Liver (tissue), 9 donors: ENCODE results near the gene CASR. TPM values are rescaled to one million over a fixed set of nuclear protein-coding genes. Genes with fewer than 3 reads are reported as not detected.

Source experiments
- DNase-seq: peaks from one replicate; pipeline ENCODE4 v3.0.0-alpha.2; 2017; ENCODE audit warnings: low spot score
- H3K27ac ChIP-seq, 2 donors: one replicate each; pipeline ENCODE4 v1.7.0; 2013; ENCODE audit warnings: inconsistent platforms in 2 of 2, low read length in 2 of 2, control low read depth in 1 of 2, low read depth in 1 of 2, mild to moderate bottlenecking in 1 of 2
- H3K27me3 ChIP-seq, 4 donors: one replicate each; pipeline versions ENCODE4 v1.6.1 to v1.7.0; 2013; ENCODE audit warnings: low read length in 3 of 4, inconsistent platforms in 1 of 4, mild to moderate bottlenecking in 1 of 4, moderate library complexity in 1 of 4; ENCODE audit not compliant: control insufficient read depth in 4 of 4, insufficient read depth in 4 of 4
- H3K36me3 ChIP-seq, 4 donors: one replicate each; pipeline versions ENCODE4 v1.6.1 to v1.7.0; 2013; ENCODE audit warnings: low read length in 3 of 4, mild to moderate bottlenecking in 3 of 4, low read depth in 1 of 4, moderate library complexity in 1 of 4; ENCODE audit not compliant: control insufficient read depth in 4 of 4, insufficient read depth in 3 of 4
- H3K4me1 ChIP-seq, 4 donors: one replicate each; pipeline versions ENCODE4 v1.6.1 to v1.7.0; 2013; ENCODE audit warnings: low read length in 3 of 4, mild to moderate bottlenecking in 3 of 4, moderate library complexity in 1 of 4; ENCODE audit not compliant: control insufficient read depth in 4 of 4, insufficient read depth in 4 of 4
- H3K4me3 ChIP-seq, 3 donors: one replicate each; pipeline versions ENCODE4 v1.6.1 to v1.7.0; 2013; ENCODE audit warnings: low read length in 3 of 3, control low read depth in 1 of 3, low read depth in 1 of 3, mild to moderate bottlenecking in 1 of 3
- H3K9ac ChIP-seq, 2 donors: one replicate each; pipeline ENCODE4 v1.7.0; 2013; ENCODE audit warnings: low read length in 2 of 2, mild to moderate bottlenecking in 2 of 2, moderate library complexity in 2 of 2, control low read depth in 1 of 2, low read depth in 1 of 2
- H3K9me3 ChIP-seq, 4 donors: one replicate each; pipeline versions ENCODE4 v1.6.1 to v1.7.0; 2013; ENCODE audit warnings: low read length in 3 of 4; ENCODE audit not compliant: control insufficient read depth in 4 of 4
- EGR1 ChIP-seq, 2 donors: IDR thresholded peaks; 2 replicates each; pipeline ENCODE4 v1.6.1; 2016 to 2018; ENCODE audit warnings: antibody characterized with exemption in 2 of 2, low read depth in 2 of 2
- FOXA1 ChIP-seq: IDR thresholded peaks from 2 replicates; pipeline ENCODE4 v1.6.1; 2016; ENCODE audit warnings: antibody characterized with exemption
- FOXA2 ChIP-seq: IDR thresholded peaks from 2 replicates; pipeline ENCODE4 v1.6.1; 2016; ENCODE audit warnings: antibody characterized with exemption
- GABPA ChIP-seq, 2 donors: IDR thresholded peaks in 1 of 2; conservative IDR thresholded peaks in 1 of 2; 2 replicates each; pipeline ENCODE4 v1.6.1; 2016; ENCODE audit warnings: antibody characterized with exemption in 2 of 2, mild to moderate bottlenecking in 1 of 2, moderate library complexity in 1 of 2
- HNF4A ChIP-seq, 2 donors: conservative IDR thresholded peaks; 2 replicates each; pipeline ENCODE4 v1.6.1; 2016; ENCODE audit warnings: antibody characterized with exemption in 2 of 2, mild to moderate bottlenecking in 2 of 2
- HNF4G ChIP-seq: IDR thresholded peaks from 2 replicates; pipeline ENCODE4 v1.6.1; 2016; ENCODE audit warnings: antibody characterized with exemption
- JUND ChIP-seq, 2 donors: IDR thresholded peaks; 2 replicates each; pipeline ENCODE4 v1.6.1; 2016; ENCODE audit warnings: antibody characterized with exemption in 2 of 2
- NR2F2 ChIP-seq: IDR thresholded peaks from 2 replicates; pipeline ENCODE4 v1.6.1; 2016; ENCODE audit warnings: antibody characterized with exemption
- RAD21 ChIP-seq, 2 donors: IDR thresholded peaks; 2 replicates each; pipeline ENCODE4 v1.6.1; 2016; ENCODE audit warnings: antibody characterized with exemption in 2 of 2, mild to moderate bottlenecking in 2 of 2
- RXRA ChIP-seq, 2 donors: IDR thresholded peaks; 2 replicates each; pipeline ENCODE4 v1.6.1; 2017 to 2018; ENCODE audit warnings: antibody characterized with exemption in 2 of 2, mild to moderate bottlenecking in 1 of 2
- SP1 ChIP-seq: IDR thresholded peaks from 2 replicates; pipeline ENCODE4 v1.6.1; 2018; ENCODE audit warnings: antibody characterized with exemption, mild to moderate bottlenecking
- TAF1 ChIP-seq: conservative IDR thresholded peaks from 2 replicates; pipeline ENCODE4 v1.6.1; 2016; ENCODE audit warnings: antibody characterized with exemption, mild to moderate bottlenecking
- YY1 ChIP-seq: IDR thresholded peaks from 2 replicates; pipeline ENCODE4 v1.6.1; 2016; ENCODE audit warnings: antibody characterized with exemption, mild to moderate bottlenecking
- WGBS: extraction: QIAGEN DNeasy Blood & Tissue Kit; methylation state at CpG from one replicate; pipeline ENCODE4 v1.1.7; 2013; 5-methylcytosine and 5-hydroxymethylcytosine counted together
- polyA plus RNA-seq, 2 donors: library from polyadenylated mRNA; stranded (reverse) in 1 of 2; unstranded in 1 of 2; fragments of 200-250 nt in 1 of 2; fragments of >200 nt in 1 of 2; fragmentation: Nextera tagmentation in 1 of 2; extraction: Ambion mirVana in 1 of 2; gene quantifications; one replicate each; pipeline versions ENCODE4 v1.2.1 to v1.2.3, GENCODE V29; 2013 to 2015
- total RNA-seq, 2 donors: library from RNA; depleted of rRNA; stranded (reverse); fragments of >200 nt; gene quantifications; one replicate each; pipeline ENCODE4 v1.2.3, GENCODE V29; 2014
- TF ChIP-seq, protein P1 (sequence below): IDR thresholded peaks from 2 replicates; pipeline ENCODE4 v1.6.1; 2016; ENCODE audit warnings: antibody characterized with exemption
- TF ChIP-seq, protein P2 (sequence below): IDR thresholded peaks from 2 replicates; pipeline ENCODE4 v1.6.1; 2016; ENCODE audit warnings: antibody characterized with exemption
- TF ChIP-seq, protein P3 (sequence below): IDR thresholded peaks from 2 replicates; pipeline ENCODE4 v1.6.1; 2016; ENCODE audit warnings: antibody characterized with exemption, mild to moderate bottlenecking
- TF ChIP-seq, protein P4 (sequence below): fragments of 150-350 bp; IDR thresholded peaks from 2 replicates; pipeline ENCODE4 v1.5.1; 2017; ENCODE audit warnings: improper control_type of control experiment, low read depth, low read length; ENCODE audit not compliant: missing input control
- TF ChIP-seq, protein P5 (sequence below): IDR thresholded peaks from 2 replicates; pipeline ENCODE4 v1.6.1; 2016; ENCODE audit warnings: antibody characterized with exemption
- donor health status: healthy.
- donor health status: healthy.
- donor health status: healthy.
- donor health status: healthy.
- donor health status: healthy.

CASR gene
- total and polyA plus RNA-seq, 4 donors, result 0.05 to 0.29 (median 0.14) TPM

DNA sequence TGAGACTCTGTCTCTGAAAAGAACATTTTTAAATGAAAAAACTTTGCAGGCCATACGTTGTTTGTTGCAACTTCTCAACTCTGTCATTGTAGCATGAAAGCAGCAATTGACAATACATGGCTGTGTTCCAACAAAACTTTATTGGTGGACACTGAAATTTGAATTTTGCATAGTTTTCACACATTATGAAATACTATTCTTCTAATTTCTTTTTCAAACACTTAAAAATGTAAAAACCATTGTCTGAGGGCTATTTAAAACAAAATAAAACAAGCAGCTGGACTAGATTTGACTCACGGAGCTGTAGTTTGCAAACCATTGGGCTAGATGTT is 123.1 kb downstream of the CASR start:
- Histone ChIP-seq H3K27me3 (no peaks in the 10 kb centered on the region), H3K4me1 (peaks cover 0 to 18% (median 11%) of the 10 kb centered on the region in 4 donors), H3K4me3 (no peak overlapping the region), H3K27ac (no peak overlapping the region), H3K9me3 (no peaks in the 10 kb centered on the region), H3K36me3 (no peaks in the 10 kb centered on the region), H3K9ac (no peak overlapping the region)
- WGBS, result 53% methylated on average over 2 of the region's 2 CpGs
- TF ChIP-seq HNF4G (no peak), GABPA (IDR thresholded peaks at IDR 0.05 in 1 of 2, conservative IDR thresholded peaks at IDR 0.05 in 1 of 2) (no peak), FOXA1 (no peak), TAF1 (no peak), EGR1 (IDR thresholded peaks at IDR 0.05; ENCODE audit: low read depth in 2 of 2) (no peak), HNF4A (conservative IDR thresholded peaks at IDR 0.05) (no peak), JUND (IDR thresholded peaks at IDR 0.05) (no peak), NR2F2 (no peak), RAD21 (IDR thresholded peaks at IDR 0.05) (no peak), SP1 (no peak), YY1 (no peak), RXRA (IDR thresholded peaks at IDR 0.05) (no peak), FOXA2 (no peak)
- TF ChIP-seq, protein P1, sequence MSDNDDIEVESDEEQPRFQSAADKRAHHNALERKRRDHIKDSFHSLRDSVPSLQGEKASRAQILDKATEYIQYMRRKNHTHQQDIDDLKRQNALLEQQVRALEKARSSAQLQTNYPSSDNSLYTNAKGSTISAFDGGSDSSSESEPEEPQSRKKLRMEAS, result no peak
- TF ChIP-seq, protein P2, sequence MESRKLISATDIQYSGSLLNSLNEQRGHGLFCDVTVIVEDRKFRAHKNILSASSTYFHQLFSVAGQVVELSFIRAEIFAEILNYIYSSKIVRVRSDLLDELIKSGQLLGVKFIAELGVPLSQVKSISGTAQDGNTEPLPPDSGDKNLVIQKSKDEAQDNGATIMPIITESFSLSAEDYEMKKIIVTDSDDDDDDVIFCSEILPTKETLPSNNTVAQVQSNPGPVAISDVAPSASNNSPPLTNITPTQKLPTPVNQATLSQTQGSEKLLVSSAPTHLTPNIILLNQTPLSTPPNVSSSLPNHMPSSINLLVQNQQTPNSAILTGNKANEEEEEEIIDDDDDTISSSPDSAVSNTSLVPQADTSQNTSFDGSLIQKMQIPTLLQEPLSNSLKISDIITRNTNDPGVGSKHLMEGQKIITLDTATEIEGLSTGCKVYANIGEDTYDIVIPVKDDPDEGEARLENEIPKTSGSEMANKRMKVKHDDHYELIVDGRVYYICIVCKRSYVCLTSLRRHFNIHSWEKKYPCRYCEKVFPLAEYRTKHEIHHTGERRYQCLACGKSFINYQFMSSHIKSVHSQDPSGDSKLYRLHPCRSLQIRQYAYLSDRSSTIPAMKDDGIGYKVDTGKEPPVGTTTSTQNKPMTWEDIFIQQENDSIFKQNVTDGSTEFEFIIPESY, result no peak
- TF ChIP-seq, protein P3, sequence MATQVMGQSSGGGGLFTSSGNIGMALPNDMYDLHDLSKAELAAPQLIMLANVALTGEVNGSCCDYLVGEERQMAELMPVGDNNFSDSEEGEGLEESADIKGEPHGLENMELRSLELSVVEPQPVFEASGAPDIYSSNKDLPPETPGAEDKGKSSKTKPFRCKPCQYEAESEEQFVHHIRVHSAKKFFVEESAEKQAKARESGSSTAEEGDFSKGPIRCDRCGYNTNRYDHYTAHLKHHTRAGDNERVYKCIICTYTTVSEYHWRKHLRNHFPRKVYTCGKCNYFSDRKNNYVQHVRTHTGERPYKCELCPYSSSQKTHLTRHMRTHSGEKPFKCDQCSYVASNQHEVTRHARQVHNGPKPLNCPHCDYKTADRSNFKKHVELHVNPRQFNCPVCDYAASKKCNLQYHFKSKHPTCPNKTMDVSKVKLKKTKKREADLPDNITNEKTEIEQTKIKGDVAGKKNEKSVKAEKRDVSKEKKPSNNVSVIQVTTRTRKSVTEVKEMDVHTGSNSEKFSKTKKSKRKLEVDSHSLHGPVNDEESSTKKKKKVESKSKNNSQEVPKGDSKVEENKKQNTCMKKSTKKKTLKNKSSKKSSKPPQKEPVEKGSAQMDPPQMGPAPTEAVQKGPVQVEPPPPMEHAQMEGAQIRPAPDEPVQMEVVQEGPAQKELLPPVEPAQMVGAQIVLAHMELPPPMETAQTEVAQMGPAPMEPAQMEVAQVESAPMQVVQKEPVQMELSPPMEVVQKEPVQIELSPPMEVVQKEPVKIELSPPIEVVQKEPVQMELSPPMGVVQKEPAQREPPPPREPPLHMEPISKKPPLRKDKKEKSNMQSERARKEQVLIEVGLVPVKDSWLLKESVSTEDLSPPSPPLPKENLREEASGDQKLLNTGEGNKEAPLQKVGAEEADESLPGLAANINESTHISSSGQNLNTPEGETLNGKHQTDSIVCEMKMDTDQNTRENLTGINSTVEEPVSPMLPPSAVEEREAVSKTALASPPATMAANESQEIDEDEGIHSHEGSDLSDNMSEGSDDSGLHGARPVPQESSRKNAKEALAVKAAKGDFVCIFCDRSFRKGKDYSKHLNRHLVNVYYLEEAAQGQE, result no peak
- TF ChIP-seq, protein P4, sequence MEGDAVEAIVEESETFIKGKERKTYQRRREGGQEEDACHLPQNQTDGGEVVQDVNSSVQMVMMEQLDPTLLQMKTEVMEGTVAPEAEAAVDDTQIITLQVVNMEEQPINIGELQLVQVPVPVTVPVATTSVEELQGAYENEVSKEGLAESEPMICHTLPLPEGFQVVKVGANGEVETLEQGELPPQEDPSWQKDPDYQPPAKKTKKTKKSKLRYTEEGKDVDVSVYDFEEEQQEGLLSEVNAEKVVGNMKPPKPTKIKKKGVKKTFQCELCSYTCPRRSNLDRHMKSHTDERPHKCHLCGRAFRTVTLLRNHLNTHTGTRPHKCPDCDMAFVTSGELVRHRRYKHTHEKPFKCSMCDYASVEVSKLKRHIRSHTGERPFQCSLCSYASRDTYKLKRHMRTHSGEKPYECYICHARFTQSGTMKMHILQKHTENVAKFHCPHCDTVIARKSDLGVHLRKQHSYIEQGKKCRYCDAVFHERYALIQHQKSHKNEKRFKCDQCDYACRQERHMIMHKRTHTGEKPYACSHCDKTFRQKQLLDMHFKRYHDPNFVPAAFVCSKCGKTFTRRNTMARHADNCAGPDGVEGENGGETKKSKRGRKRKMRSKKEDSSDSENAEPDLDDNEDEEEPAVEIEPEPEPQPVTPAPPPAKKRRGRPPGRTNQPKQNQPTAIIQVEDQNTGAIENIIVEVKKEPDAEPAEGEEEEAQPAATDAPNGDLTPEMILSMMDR, result no peak
- TF ChIP-seq, protein P5, sequence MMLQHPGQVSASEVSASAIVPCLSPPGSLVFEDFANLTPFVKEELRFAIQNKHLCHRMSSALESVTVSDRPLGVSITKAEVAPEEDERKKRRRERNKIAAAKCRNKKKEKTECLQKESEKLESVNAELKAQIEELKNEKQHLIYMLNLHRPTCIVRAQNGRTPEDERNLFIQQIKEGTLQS, result no peak
- no peak for DNase-seq
